RWPE1 (cell line): ENCODE results near the gene MTHFS.
"Not testable (repeated sequence)": the region's sequence is repeated elsewhere in the genome, so short reads cannot be mapped to it uniquely, and the experiment has no call there.

Experiments used
- CTCF ChIA-PET: fragments of 350-600 bp; sonication (Branson Sonifier 250); formaldehyde crosslinking; extraction: SDS; loops from one replicate; lab custom pipeline; 2021; lab: Yijun Ruan, JAX
- POLR2A ChIA-PET: fragments of 400-600 bp; formaldehyde crosslinking; extraction: SDS; loops from one replicate; lab custom pipeline; 2020; ENCODE audit warnings: antibody characterized with exemption; ENCODE audit not compliant: low non-redundant PET; lab: Yijun Ruan, JAX
- DNase-seq: peaks from one replicate; pipeline ENCODE4 v3.0.0; 2012; ENCODE audit warnings: low spot score
- H3K27ac ChIP-seq: fragments of 450-650 bp; 2 replicates; pipeline ENCODE4 v1.5.1; 2017
- CTCF ChIP-seq: fragments of 450-650 bp; conservative IDR thresholded peaks from 2 replicates; pipeline ENCODE4 v1.5.1; 2017; ENCODE audit warnings: low read depth, mild to moderate bottlenecking

Gene MTHFS

GRCh38 chr15:79914728-79915127 lies 17.9 kb upstream of the MTHFS start:
- POLR2A ChIA-PET: no interaction called here
- no peak overlapping the region for H3K27ac ChIP-seq
- CTCF ChIA-PET: no interaction called here

GRCh38 chr15:79909556-79910335 lies 12.9 kb upstream of the MTHFS start:
- H3K27ac ChIP-seq, POLR2A ChIA-PET, CTCF ChIA-PET, DNase-seq: not testable (repeated sequence)

More at GRCh38 chr15:79914728-79915127, 17.9 kb upstream of the MTHFS start:
- no peak for TF ChIP-seq CTCF
- DNase-seq: no peak

DNA sequence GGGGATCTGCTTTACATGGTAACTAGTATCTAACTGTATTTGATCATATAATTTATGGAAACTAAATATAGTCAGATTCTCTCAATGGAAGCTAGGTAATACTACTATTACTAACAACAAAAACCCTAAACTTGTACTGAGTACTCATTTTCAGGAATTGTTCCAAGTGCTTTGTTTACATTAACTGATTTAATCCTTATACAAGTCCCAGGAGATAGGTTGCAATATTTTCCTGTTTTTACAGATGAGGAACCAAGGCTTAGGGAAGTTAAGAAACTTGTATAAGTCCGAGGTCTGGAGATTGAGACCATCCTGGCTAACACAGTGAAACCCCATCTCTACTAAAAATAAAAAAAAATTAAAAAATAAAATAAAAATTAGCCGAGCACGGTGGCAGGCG lies 7.5 kb upstream of the MTHFS start:
- no peak overlapping the region for H3K27ac ChIP-seq
- DNase-seq: no peak
- POLR2A ChIA-PET: no interaction called here
- no peak for TF ChIP-seq CTCF
- CTCF ChIA-PET: no interaction called here

DNA sequence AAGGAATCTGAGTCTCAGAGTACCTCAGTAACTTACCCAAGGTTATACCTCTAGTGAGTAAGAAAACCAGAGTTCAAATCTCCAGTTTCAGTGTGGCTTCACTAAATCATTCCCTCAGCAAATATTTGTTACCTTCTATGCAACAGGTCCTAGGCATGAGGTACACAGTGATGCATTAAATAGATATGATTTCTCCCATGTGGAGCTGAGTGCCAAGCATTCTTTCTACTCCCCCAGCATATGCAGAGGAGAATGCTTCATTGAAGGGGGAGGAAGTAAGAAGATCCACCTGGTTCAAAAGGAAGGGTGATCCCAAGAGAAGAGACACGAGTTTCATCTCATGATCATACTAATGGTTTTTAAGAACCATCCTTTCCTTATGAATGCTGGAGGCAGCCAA lies 6.8 kb upstream of the MTHFS start:
- no peak overlapping the region for H3K27ac ChIP-seq
- ChIA-PET CTCF (no interaction called here), POLR2A (no interaction called here)
- no peak for TF ChIP-seq CTCF
- no peak for DNase-seq

DNA sequence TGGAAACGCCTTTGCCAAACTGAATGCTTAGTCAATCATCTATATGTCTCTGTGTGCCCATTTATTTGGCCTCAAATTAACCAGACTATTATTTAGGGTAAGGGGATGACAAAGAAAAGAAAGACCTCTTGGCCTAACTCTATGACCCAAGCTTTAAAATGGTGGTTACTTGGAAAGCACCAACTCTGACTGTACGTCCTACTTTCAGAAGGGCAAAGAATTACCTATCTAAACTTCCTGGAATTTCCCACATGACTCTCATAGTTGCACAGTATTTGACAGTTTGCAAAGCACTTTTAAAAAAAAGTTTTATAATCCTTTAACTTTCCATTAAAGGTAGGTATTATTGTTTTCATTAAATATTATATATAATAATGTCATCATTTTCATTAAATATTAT lies 6.3 kb upstream of the MTHFS start:
- TF ChIP-seq CTCF: no peak
- no peak overlapping the region for H3K27ac ChIP-seq
- DNase-seq: no peak
- POLR2A ChIA-PET: no interaction called here
- CTCF ChIA-PET: interaction anchor here (0.7 kb wide), 1 partner anchor 23 kb away, joined by 3 read pairs; no protein-coding TSS in a partner anchor

GRCh38 chr15:79901958-79902357 lies 5.1 kb upstream of the MTHFS start:
- no peak for TF ChIP-seq CTCF
- no peak for DNase-seq
- CTCF ChIA-PET: interaction anchor here (0.7 kb wide), 1 partner anchor 874 kb away, joined by 6 read pairs; no protein-coding TSS in a partner anchor
- POLR2A ChIA-PET: no interaction called here
- no peak overlapping the region for H3K27ac ChIP-seq

- DNase-seq, POLR2A ChIA-PET, CTCF ChIA-PET, H3K27ac ChIP-seq: not testable (repeated sequence)
Observed at GRCh38 chr15:79900818-79901378, 4.1 kb upstream of the MTHFS start.
